Caco-2 (cell line): Measurements from ENCODE around the gene PDK3. TPM values are rescaled to one million over a fixed set of nuclear protein-coding genes. Genes with fewer than 3 reads are reported as not detected.

Experiments
- BruUV-seq: library from RNA; stranded (reverse); fragments of 400-500 nt; replicated peaks from 2 replicates; lab custom pipeline; 2021; lab: Mats Ljungman, UMichigan
- CTCF ChIA-PET: fragments of 300-600 bp; sonication (Branson Sonifier 250); formaldehyde crosslinking; loops from one replicate; lab custom pipeline; 2022; ENCODE audit warnings: antibody characterized with exemption; lab: Charles Lee
- POLR2A ChIA-PET: fragments of 300-600 bp; sonication (Branson Sonifier 250); formaldehyde crosslinking; loops from one replicate; lab custom pipeline; 2022; ENCODE audit warnings: antibody characterized with exemption; lab: Charles Lee
- DNase-seq, 2 experiments: peaks; one replicate each; pipeline versions ENCODE4 v3.0.0 to v3.0.0-alpha.2; 2020 to 2022
- H3K27me3 ChIP-seq: replicated peaks from 2 replicates; pipeline ENCODE4 v1.6.0; 2011; ENCODE audit warnings: low read length; ENCODE audit not compliant: control insufficient read depth, insufficient read depth
- H3K36me3 ChIP-seq: 2 replicates; pipeline ENCODE4 v1.5.1; 2011; ENCODE audit warnings: low read length; ENCODE audit not compliant: control insufficient read depth, insufficient read depth
- H3K4me1 ChIP-seq: fragments of 250-450 bp; sonication (Bioruptor Pico); 2 replicates; pipeline ENCODE4 v1.5.1; 2020; ENCODE audit warnings: mild to moderate bottlenecking
- H3K4me3 ChIP-seq: 2 replicates; pipeline ENCODE4 v1.5.1; 2011; ENCODE audit warnings: low read depth, mild to moderate bottlenecking, control low read depth, low read length
- H3K9me3 ChIP-seq: fragments of 250-450 bp; sonication (Bioruptor Pico); 2 replicates; pipeline ENCODE4 v1.5.1; 2020; ENCODE audit warnings: mild to moderate bottlenecking, moderate library complexity
- H3K27ac Mint-ChIP-seq: one replicate; pipeline ENCODE4 v1.8.0; 2022; ENCODE audit warnings: mixed read lengths; ENCODE audit not compliant: unreplicated experiment
- H3K27me3 Mint-ChIP-seq: one replicate; pipeline ENCODE4 v1.8.0; 2022; ENCODE audit warnings: mixed read lengths; ENCODE audit not compliant: insufficient read depth, unreplicated experiment
- H3K36me3 Mint-ChIP-seq: one replicate; pipeline ENCODE4 v1.8.0; 2022; ENCODE audit warnings: mild to moderate bottlenecking, mixed read lengths; ENCODE audit not compliant: insufficient read depth, unreplicated experiment
- H3K4me1 Mint-ChIP-seq: one replicate; pipeline ENCODE4 v1.8.0; 2022; ENCODE audit warnings: low read depth, mixed read lengths; ENCODE audit not compliant: unreplicated experiment
- H3K4me3 Mint-ChIP-seq: one replicate; pipeline ENCODE4 v1.8.0; 2022; ENCODE audit warnings: mild to moderate bottlenecking, moderate library complexity, mixed read lengths; ENCODE audit not compliant: unreplicated experiment
- H3K9me3 Mint-ChIP-seq: one replicate; pipeline ENCODE4 v1.8.0; 2022; ENCODE audit warnings: mixed read lengths; ENCODE audit not compliant: unreplicated experiment
- CTCF ChIP-seq, 2 experiments: fragments of 200-600 bp in 1 of 2; IDR thresholded peaks; 1 replicate in 1 of 2; 2 replicates in 1 of 2; pipeline versions ENCODE4 v1.5.1 to v1.8.0; 2011 to 2022; ENCODE audit warnings: antibody characterized with exemption in 1 of 2, control low read depth in 1 of 2, inconsistent platforms in 1 of 2, low read depth in 1 of 2, low read length in 1 of 2, mild to moderate bottlenecking in 1 of 2, moderate library complexity in 1 of 2; ENCODE audit not compliant: insufficient read depth in 1 of 2, severe bottlenecking in 1 of 2, unreplicated experiment in 1 of 2
- intact Hi-C: fragments of 100-400 bp; cut with micrococcal nuclease; formaldehyde crosslinking; loops from one replicate; pipeline ENCODE4 v1.10.0; 2022; ENCODE audit not compliant: unreplicated experiment
- total RNA-seq: library from RNA; stranded (reverse); gene quantifications from 2 replicates; pipeline ENCODE4 v1.2.3, GENCODE V29; 2022

Gene PDK3
- total RNA-seq, 1 experiment from 2014 or later = 4.9 TPM

- Mint-ChIP-seq H3K4me1 (no peaks in the 10 kb centered on the region), H3K9me3 (no peaks in the 10 kb centered on the region), H3K27ac (no peak overlapping the region), H3K36me3 (no peaks in the 10 kb centered on the region), H3K27me3 (no peaks in the 10 kb centered on the region), H3K4me3 (no peak overlapping the region)
- Histone ChIP-seq H3K9me3 (no peaks in the 10 kb centered on the region), H3K4me3 (no peak overlapping the region), H3K36me3 (no peaks in the 10 kb centered on the region), H3K4me1 (no peaks in the 10 kb centered on the region), H3K27me3 (no peaks in the 10 kb centered on the region)
- TF ChIP-seq CTCF (IDR thresholded peaks at IDR 0.05; ENCODE audit: insufficient read depth in 1 of 2, low read depth in 1 of 2, low read length in 1 of 2, severe bottlenecking in 1 of 2, unreplicated experiment in 1 of 2) = no peak
- no TSS peak for BruUV-seq
- ChIA-PET POLR2A (no interaction called here), CTCF (no interaction called here)
- intact Hi-C loops = no loop called here
- no peak for DNase-seq
Measured at GRCh38 chrX:24435060-24435459, 30.0 kb upstream of the PDK3 start.

- H3K9me3 ChIP-seq = no peaks in the 10 kb centered on the region
- ChIA-PET POLR2A (no interaction called here), CTCF (no interaction called here)
- H3K4me3 ChIP-seq = no peak overlapping the region
- no peaks in the 10 kb centered on the region for H3K27me3 ChIP-seq
- intact Hi-C loops = no loop called here
- Mint-ChIP-seq H3K9me3 (no peaks in the 10 kb centered on the region), H3K27ac (no peak overlapping the region), H3K27me3 (peaks cover 4% of the 10 kb centered on the region), H3K4me1 (no peaks in the 10 kb centered on the region), H3K4me3 (no peak overlapping the region), H3K36me3 (no peaks in the 10 kb centered on the region)
- TF ChIP-seq CTCF (IDR thresholded peaks at IDR 0.05; ENCODE audit: insufficient read depth in 1 of 2, low read depth in 1 of 2, low read length in 1 of 2, severe bottlenecking in 1 of 2, unreplicated experiment in 1 of 2) = no peak
- H3K4me1 ChIP-seq = no peaks in the 10 kb centered on the region
- no TSS peak for BruUV-seq
- DNase-seq = no peak
- no peaks in the 10 kb centered on the region for H3K36me3 ChIP-seq
Measured at GRCh38 chrX:24443918-24444317, 21.2 kb upstream of the PDK3 start.

- Mint-ChIP-seq H3K27me3 (peaks cover 4% of the 10 kb centered on the region), H3K4me3 (no peak overlapping the region), H3K4me1 (no peaks in the 10 kb centered on the region), H3K36me3 (no peaks in the 10 kb centered on the region), H3K27ac (no peak overlapping the region), H3K9me3 (no peaks in the 10 kb centered on the region)
- BruUV-seq = no TSS peak
- TF ChIP-seq CTCF (IDR thresholded peaks at IDR 0.05; ENCODE audit: insufficient read depth in 1 of 2, low read depth in 1 of 2, low read length in 1 of 2, severe bottlenecking in 1 of 2, unreplicated experiment in 1 of 2) = no peak
- POLR2A ChIA-PET = no interaction called here
- CTCF ChIA-PET = no interaction called here
- no peak overlapping the region for H3K4me3 ChIP-seq
- no peaks in the 10 kb centered on the region for H3K4me1 ChIP-seq
- intact Hi-C loops = no loop called here
- DNase-seq = no peak
- no peaks in the 10 kb centered on the region for H3K27me3 ChIP-seq
- no peaks in the 10 kb centered on the region for H3K36me3 ChIP-seq
- H3K9me3 ChIP-seq = no peaks in the 10 kb centered on the region
Measured at GRCh38 chrX:24444645-24445044, 20.4 kb upstream of the PDK3 start.
